T-helper 17 cell (primary cell): Measurements from ENCODE around the gene GUCY2D. TPM values are rescaled to one million over a fixed set of nuclear protein-coding genes. Genes with fewer than 3 reads are reported as not detected.

Experiments
- ATAC-seq: fragments of 150-1000 bp; cut with Tn5 transposase; 2 replicates; pipeline ENCODE4 v1.10.0; 2021; ENCODE audit warnings: mild to moderate bottlenecking, moderate library complexity
- DNase-seq, 3 donors: peaks; one replicate each; pipeline versions ENCODE4 v3.0.0 to v3.0.0-alpha.2; 2020 to 2021
- H3K9me3 ChIP-seq: one replicate; pipeline ENCODE4 v1.7.0; 2013; ENCODE audit warnings: low read length, mild to moderate bottlenecking; ENCODE audit not compliant: control insufficient read depth, poor library complexity, severe bottlenecking
- H3K27ac Mint-ChIP-seq: one replicate; pipeline ENCODE4 v1.8.0; 2022; ENCODE audit warnings: mild to moderate bottlenecking, moderate library complexity, mixed read lengths
- H3K27me3 Mint-ChIP-seq: one replicate; pipeline ENCODE4 v1.8.0; 2022; ENCODE audit warnings: mixed read lengths
- H3K36me3 Mint-ChIP-seq: one replicate; pipeline ENCODE4 v1.8.0; 2022; ENCODE audit warnings: low read depth, mixed read lengths
- H3K4me1 Mint-ChIP-seq: one replicate; pipeline ENCODE4 v1.8.0; 2022; ENCODE audit warnings: mild to moderate bottlenecking, mixed read lengths
- H3K4me3 Mint-ChIP-seq: one replicate; pipeline ENCODE4 v1.8.0; 2022; ENCODE audit warnings: mild to moderate bottlenecking, moderate library complexity, mixed read lengths
- total RNA-seq, 4 donors: library from RNA in 2 of 4; stranded (reverse) in 2 of 4; gene quantifications; one replicate each; pipeline ENCODE4 v1.2.3 and lab custom pipeline; 2022 to 2026

GUCY2D gene
- total RNA-seq, 2 donors from 2014 or later = 0.08 TPM; not detected in 1

- no peak for DNase-seq
- Mint-ChIP-seq H3K27ac (no peak overlapping the region), H3K4me3 (no peak overlapping the region), H3K4me1 (no peaks in the 10 kb centered on the region), H3K27me3 (peaks cover 69% of the 10 kb centered on the region), H3K36me3 (peaks cover 4% of the 10 kb centered on the region)
- H3K9me3 ChIP-seq = no peaks in the 10 kb centered on the region
- ATAC-seq = no peak
Measured at GRCh38 chr17:8025176-8025911, 22.9 kb downstream of the GUCY2D start.

- H3K9me3 ChIP-seq = no peaks in the 10 kb centered on the region
- no peak overlapping the region for H3K27ac Mint-ChIP-seq
- ATAC-seq = no peak
- peaks cover 75% of the 10 kb centered on the region for H3K27me3 Mint-ChIP-seq
- H3K4me1 Mint-ChIP-seq = peaks cover 2% of the 10 kb centered on the region
- peaks cover 2% of the 10 kb centered on the region for H3K36me3 Mint-ChIP-seq
- H3K4me3 Mint-ChIP-seq = no peak overlapping the region
- no peak for DNase-seq
Measured at GRCh38 chr17:8029121-8029520, 26.7 kb downstream of the GUCY2D start.

- Mint-ChIP-seq H3K4me1 (peaks cover 2% of the 10 kb centered on the region), H3K36me3 (peaks cover 2% of the 10 kb centered on the region), H3K4me3 (no peak overlapping the region), H3K27me3 (peaks cover 64% of the 10 kb centered on the region), H3K27ac (no peak overlapping the region)
- no peaks in the 10 kb centered on the region for H3K9me3 ChIP-seq
- DNase-seq (no peak), ATAC-seq (no peak)
Measured at GRCh38 chr17:8031261-8031661, 28.8 kb downstream of the GUCY2D start.

- Mint-ChIP-seq H3K4me1 (peaks cover 2% of the 10 kb centered on the region), H3K27me3 (peaks cover 59% of the 10 kb centered on the region), H3K4me3 (no peak overlapping the region), H3K36me3 (peaks cover 2% of the 10 kb centered on the region), H3K27ac (no peak overlapping the region)
- no peak for ATAC-seq
- no peaks in the 10 kb centered on the region for H3K9me3 ChIP-seq
- no peak for DNase-seq
Measured at GRCh38 chr17:8031950-8032349, 29.5 kb downstream of the GUCY2D start.

GRCh38 chr17:8032442-8032841 lies 30.0 kb downstream of the GUCY2D start:
- Mint-ChIP-seq H3K36me3 (peaks cover 3% of the 10 kb centered on the region), H3K4me3 (peak overlapping the region; percentile 28), H3K27me3 (peaks cover 58% of the 10 kb centered on the region), H3K27ac (no peak overlapping the region), H3K4me1 (peaks cover 2% of the 10 kb centered on the region)
- ATAC-seq = no peak
- no peaks in the 10 kb centered on the region for H3K9me3 ChIP-seq
- DNase-seq = no peak

- Mint-ChIP-seq H3K4me3 (no peak within 1 kb of the TSS), H3K27ac (no peak within 1 kb of the TSS), H3K4me1 (peaks cover 7% of the 10 kb centered on the region), H3K27me3 (peaks cover 55% of the 10 kb centered on the region), H3K36me3 (peaks cover 8% of the 10 kb centered on the region)
- ATAC-seq (no peak), DNase-seq (no peak)
- H3K9me3 ChIP-seq = no peaks in the 10 kb centered on the region
Measured at GRCh38 chr17:8038954-8039610, 36.7 kb downstream of the GUCY2D start, which contains the start of gene ALOX15B. ALOX15B (plus strand) TSS chr17:8039059; CDS start chr17:8039156, 97 bp downstream.

GRCh38 chr17:8039611-8040168 lies 37.3 kb downstream of the GUCY2D start:
- no peaks in the 10 kb centered on the region for H3K9me3 ChIP-seq
- H3K4me1 Mint-ChIP-seq = peaks cover 8% of the 10 kb centered on the region
- no peak overlapping the region for H3K4me3 Mint-ChIP-seq
- ATAC-seq (no peak), DNase-seq (no peak)
- peaks cover 8% of the 10 kb centered on the region for H3K36me3 Mint-ChIP-seq
- peaks cover 53% of the 10 kb centered on the region for H3K27me3 Mint-ChIP-seq
- peak overlapping the region; percentile 66 for H3K27ac Mint-ChIP-seq

GRCh38 chr17:8041249-8041928 lies 39.0 kb downstream of the GUCY2D start:
- Mint-ChIP-seq H3K36me3 (peaks cover 8% of the 10 kb centered on the region), H3K27me3 (peaks cover 57% of the 10 kb centered on the region), H3K27ac (no peak overlapping the region), H3K4me3 (no peak overlapping the region), H3K4me1 (peaks cover 8% of the 10 kb centered on the region)
- H3K9me3 ChIP-seq = no peaks in the 10 kb centered on the region
- ATAC-seq (peak; percentile 49), DNase-seq (no peak)

GRCh38 chr17:8041979-8042378 lies 39.6 kb downstream of the GUCY2D start:
- H3K27ac Mint-ChIP-seq = no peak overlapping the region
- no peak overlapping the region for H3K4me3 Mint-ChIP-seq
- H3K27me3 Mint-ChIP-seq = peaks cover 63% of the 10 kb centered on the region
- no peak for ATAC-seq
- peaks cover 8% of the 10 kb centered on the region for H3K4me1 Mint-ChIP-seq
- no peaks in the 10 kb centered on the region for H3K9me3 ChIP-seq
- no peak for DNase-seq
- H3K36me3 Mint-ChIP-seq = peaks cover 8% of the 10 kb centered on the region

- Mint-ChIP-seq H3K4me3 (no peak overlapping the region), H3K27ac (no peak overlapping the region), H3K4me1 (peaks cover 4% of the 10 kb centered on the region), H3K36me3 (peaks cover 4% of the 10 kb centered on the region), H3K27me3 (peaks cover 44% of the 10 kb centered on the region)
- no peaks in the 10 kb centered on the region for H3K9me3 ChIP-seq
- DNase-seq (no peak), ATAC-seq (no peak)
Measured at GRCh38 chr17:8044819-8045810, 42.7 kb downstream of the GUCY2D start.

- H3K4me3 Mint-ChIP-seq = no peak overlapping the region
- ATAC-seq (no peak), DNase-seq (no peak)
- peaks cover 31% of the 10 kb centered on the region for H3K27me3 Mint-ChIP-seq
- peaks cover 4% of the 10 kb centered on the region for H3K4me1 Mint-ChIP-seq
- peaks cover 4% of the 10 kb centered on the region for H3K36me3 Mint-ChIP-seq
- H3K27ac Mint-ChIP-seq = no peak overlapping the region
- H3K9me3 ChIP-seq = no peaks in the 10 kb centered on the region
Measured at GRCh38 chr17:8046306-8046928, 44.0 kb downstream of the GUCY2D start.
